Neural progenitor cell (in vitro differentiated cells): ENCODE results near the gene OTULIN.

ENCODE experiments used
- EZH2 ChIP-seq: fragments of 200-600 bp; sonication (generic); IDR thresholded peaks from 2 replicates; pipeline ENCODE4 v1.6.1; 2017; ENCODE audit warnings: antibody characterized with exemption, mild to moderate bottlenecking, moderate library complexity
- EZH2phosphoT487 ChIP-seq: fragments of 200-600 bp; sonication (generic); IDR thresholded peaks from 2 replicates; pipeline ENCODE4 v1.6.1; 2017; ENCODE audit warnings: antibody characterized with exemption
- TF ChIP-seq, protein P1 (sequence below): fragments of 200-600 bp; sonication (generic); IDR thresholded peaks from 2 replicates; pipeline ENCODE4 v1.5.1; 2017; ENCODE audit warnings: antibody characterized with exemption, mild to moderate bottlenecking

GRCh38 chr5:14701556-14701955 lies 37.0 kb downstream of the OTULIN start:
- TF ChIP-seq, protein P1, sequence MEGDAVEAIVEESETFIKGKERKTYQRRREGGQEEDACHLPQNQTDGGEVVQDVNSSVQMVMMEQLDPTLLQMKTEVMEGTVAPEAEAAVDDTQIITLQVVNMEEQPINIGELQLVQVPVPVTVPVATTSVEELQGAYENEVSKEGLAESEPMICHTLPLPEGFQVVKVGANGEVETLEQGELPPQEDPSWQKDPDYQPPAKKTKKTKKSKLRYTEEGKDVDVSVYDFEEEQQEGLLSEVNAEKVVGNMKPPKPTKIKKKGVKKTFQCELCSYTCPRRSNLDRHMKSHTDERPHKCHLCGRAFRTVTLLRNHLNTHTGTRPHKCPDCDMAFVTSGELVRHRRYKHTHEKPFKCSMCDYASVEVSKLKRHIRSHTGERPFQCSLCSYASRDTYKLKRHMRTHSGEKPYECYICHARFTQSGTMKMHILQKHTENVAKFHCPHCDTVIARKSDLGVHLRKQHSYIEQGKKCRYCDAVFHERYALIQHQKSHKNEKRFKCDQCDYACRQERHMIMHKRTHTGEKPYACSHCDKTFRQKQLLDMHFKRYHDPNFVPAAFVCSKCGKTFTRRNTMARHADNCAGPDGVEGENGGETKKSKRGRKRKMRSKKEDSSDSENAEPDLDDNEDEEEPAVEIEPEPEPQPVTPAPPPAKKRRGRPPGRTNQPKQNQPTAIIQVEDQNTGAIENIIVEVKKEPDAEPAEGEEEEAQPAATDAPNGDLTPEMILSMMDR = no peak
- no peak for TF ChIP-seq EZH2
- no peak for TF ChIP-seq EZH2phosphoT487
